ENCODE data around the gene JTB. TPM values are rescaled to one million over a fixed set of nuclear protein-coding genes. Genes with fewer than 3 reads are reported as not detected.
A peak's percentile ranks its signal among the peaks of the same experiment; 100 is the strongest.

Gene JTB
- polyA plus RNA-seq, 3 donors, result 150 to 391 (median 312) TPM

DNA sequence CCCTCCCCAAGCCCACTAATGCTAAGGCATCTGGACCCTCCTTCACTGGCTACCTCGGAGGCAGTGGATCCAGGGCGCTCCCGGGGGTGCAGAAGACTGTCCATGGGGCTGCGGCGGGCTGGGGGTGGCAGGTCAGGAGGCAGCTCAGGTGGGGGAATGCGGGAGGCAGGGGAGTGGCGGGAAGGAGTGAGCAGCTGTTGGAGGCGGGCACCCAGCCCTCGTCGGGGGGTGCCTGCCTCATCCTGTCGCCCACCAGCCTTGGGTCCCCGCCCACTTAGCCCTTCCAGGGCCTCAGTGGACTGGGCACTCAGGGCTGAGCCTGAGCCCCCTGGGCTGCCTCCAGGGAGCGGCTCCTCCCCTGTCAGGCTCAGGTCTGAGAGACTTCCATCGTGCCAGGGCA, 44.0 kb downstream of the JTB start:
- Mint-ChIP-seq H3K27me3 (ENCODE audit: low read depth in 3 of 3) (peaks cover 0 to 5% (median 0%) of the 10 kb centered on the region in 3 donors), H3K27ac (peak overlapping the region in 1 of 7 donors; percentile 82), H3K9me3 (no peaks in the 10 kb centered on the region), H3K4me1 (peaks cover 8% of the 10 kb centered on the region), H3K4me3 (no peak overlapping the region), H3K36me3 (peaks cover 79 to 97% of the 10 kb centered on the region in 2 donors)
- Histone ChIP-seq H3K4me1 (ENCODE audit: control insufficient read depth in 1 of 2, insufficient read depth in 2 of 2, low read length in 2 of 2) (no peaks in the 10 kb centered on the region), H3K36me3 (replicated peaks in 1 of 2; ENCODE audit: control insufficient read depth in 1 of 2, insufficient read depth in 2 of 2, low read length in 2 of 2) (peaks cover 84 to 94% of the 10 kb centered on the region in 2 donors), H3K4me2 (replicated peaks; ENCODE audit: extremely low read depth, low read length, poor library complexity, severe bottlenecking) (no peak overlapping the region), H4K20me1 (ENCODE audit: insufficient read depth, low read length) (peaks cover 88% of the 10 kb centered on the region), H3K9me3 (replicated peaks in 1 of 2; ENCODE audit: control insufficient read depth in 1 of 2, insufficient read depth in 1 of 2, low read length in 2 of 2) (no peaks in the 10 kb centered on the region), H3K9ac (ENCODE audit: insufficient read depth, low read length, poor library complexity, severe bottlenecking) (no peak overlapping the region), H2AFZ (ENCODE audit: insufficient read depth, low read depth, low read length, poor library complexity, severe bottlenecking) (no peak overlapping the region), H3K79me2 (ENCODE audit: insufficient read depth, low read length) (peaks cover 23% of the 10 kb centered on the region), H3K4me3 (replicated peaks in 1 of 3; ENCODE audit: low read depth in 2 of 3, low read length in 3 of 3) (no peak overlapping the region), H3K27me3 (ENCODE audit: control insufficient read depth in 2 of 2, insufficient read depth in 2 of 2, low read length in 2 of 2) (no peaks in the 10 kb centered on the region), H3K27ac (ENCODE audit: low read depth in 1 of 2, low read length in 2 of 2) (no peak overlapping the region)
- TF ChIP-seq, protein P1, sequence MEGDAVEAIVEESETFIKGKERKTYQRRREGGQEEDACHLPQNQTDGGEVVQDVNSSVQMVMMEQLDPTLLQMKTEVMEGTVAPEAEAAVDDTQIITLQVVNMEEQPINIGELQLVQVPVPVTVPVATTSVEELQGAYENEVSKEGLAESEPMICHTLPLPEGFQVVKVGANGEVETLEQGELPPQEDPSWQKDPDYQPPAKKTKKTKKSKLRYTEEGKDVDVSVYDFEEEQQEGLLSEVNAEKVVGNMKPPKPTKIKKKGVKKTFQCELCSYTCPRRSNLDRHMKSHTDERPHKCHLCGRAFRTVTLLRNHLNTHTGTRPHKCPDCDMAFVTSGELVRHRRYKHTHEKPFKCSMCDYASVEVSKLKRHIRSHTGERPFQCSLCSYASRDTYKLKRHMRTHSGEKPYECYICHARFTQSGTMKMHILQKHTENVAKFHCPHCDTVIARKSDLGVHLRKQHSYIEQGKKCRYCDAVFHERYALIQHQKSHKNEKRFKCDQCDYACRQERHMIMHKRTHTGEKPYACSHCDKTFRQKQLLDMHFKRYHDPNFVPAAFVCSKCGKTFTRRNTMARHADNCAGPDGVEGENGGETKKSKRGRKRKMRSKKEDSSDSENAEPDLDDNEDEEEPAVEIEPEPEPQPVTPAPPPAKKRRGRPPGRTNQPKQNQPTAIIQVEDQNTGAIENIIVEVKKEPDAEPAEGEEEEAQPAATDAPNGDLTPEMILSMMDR (IDR thresholded peaks at IDR 0.05), result no peak
- intact Hi-C loops (cut with micrococcal nuclease), result no loop called here
- DNase-seq, result no peak
- WGBS (ENCODE audit: insufficient coverage), result 95% methylated on average over 12 of the region's 14 CpGs

DNA sequence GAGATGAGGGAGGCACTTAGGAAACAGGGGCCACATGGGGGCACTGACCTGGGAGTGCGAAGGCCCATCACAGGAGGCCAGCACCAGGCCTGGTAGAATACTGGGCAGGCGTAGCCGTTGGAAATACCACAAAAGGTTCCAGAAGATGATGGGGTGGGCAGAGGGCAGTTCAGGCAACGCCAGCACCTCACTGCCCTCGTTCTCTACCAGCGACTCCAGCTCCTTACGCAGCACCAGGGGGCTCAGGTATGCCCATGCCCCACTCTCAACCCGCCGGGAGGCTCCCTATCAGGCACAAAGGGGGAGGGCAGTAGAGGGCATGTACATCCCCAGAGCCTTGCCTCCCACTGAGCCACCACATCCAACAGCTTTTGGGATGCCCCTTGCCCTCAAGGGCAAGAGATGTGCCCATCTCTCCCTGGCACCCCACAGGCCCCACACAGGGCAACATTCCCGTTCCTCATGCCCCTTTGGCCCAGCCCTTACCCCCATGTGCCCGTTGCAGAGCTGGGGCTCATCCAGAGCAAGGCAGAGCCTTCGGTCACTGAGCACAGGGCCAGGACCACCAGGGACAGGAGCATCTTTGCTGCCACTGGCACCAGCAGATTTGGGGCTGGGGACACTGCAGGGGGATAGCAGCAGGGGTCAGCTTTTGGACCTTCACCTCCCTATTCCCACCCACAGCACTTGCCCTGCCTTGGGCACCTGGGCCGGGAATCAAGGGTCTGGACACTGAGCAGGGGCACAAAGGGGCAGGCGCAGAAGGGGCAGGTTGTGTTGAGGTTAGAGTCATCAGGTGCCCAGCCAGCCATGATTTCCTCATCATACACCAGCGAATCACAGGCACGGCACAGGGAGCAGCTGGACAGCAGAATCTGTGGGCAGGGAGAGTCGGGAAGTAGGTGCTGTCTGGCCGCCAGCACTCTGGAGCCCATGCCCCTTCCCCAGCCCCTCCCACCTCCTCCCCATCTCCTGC, 45.0 kb downstream of the JTB start:
- H3K27me3 ChIP-seq (ENCODE audit: control insufficient read depth in 2 of 2, insufficient read depth in 2 of 2, low read length in 2 of 2), result no peaks in the 10 kb centered on the region
- no peak overlapping the region for H3K4me2 ChIP-seq (replicated peaks; ENCODE audit: extremely low read depth, low read length, poor library complexity, severe bottlenecking)
- H3K4me1 ChIP-seq (ENCODE audit: control insufficient read depth in 1 of 2, insufficient read depth in 2 of 2, low read length in 2 of 2), result no peaks in the 10 kb centered on the region
- Mint-ChIP-seq H3K4me3 (no peak overlapping the region), H3K36me3 (peaks cover 75 to 87% of the 10 kb centered on the region in 2 donors), H3K27ac (peak overlapping the region in 1 of 7 donors; percentile 35), H3K9me3 (no peaks in the 10 kb centered on the region), H3K27me3 (ENCODE audit: low read depth in 3 of 3) (peaks cover 0 to 5% (median 0%) of the 10 kb centered on the region in 3 donors), H3K4me1 (peaks cover 9% of the 10 kb centered on the region)
- intact Hi-C loops (cut with micrococcal nuclease), result no loop called here
- TF ChIP-seq, protein P1 (IDR thresholded peaks at IDR 0.05), result no peak
- peaks cover 19% of the 10 kb centered on the region for H3K79me2 ChIP-seq (ENCODE audit: insufficient read depth, low read length)
- H3K4me3 ChIP-seq (replicated peaks in 1 of 3; ENCODE audit: low read depth in 2 of 3, low read length in 3 of 3), result no peak overlapping the region
- over 99% methylated on average over 12 of the region's 18 CpGs for WGBS (ENCODE audit: insufficient coverage)
- H3K9ac ChIP-seq (ENCODE audit: insufficient read depth, low read length, poor library complexity, severe bottlenecking), result no peak overlapping the region
- no peak overlapping the region for H3K27ac ChIP-seq (ENCODE audit: low read depth in 1 of 2, low read length in 2 of 2)
- H2AFZ ChIP-seq (ENCODE audit: insufficient read depth, low read depth, low read length, poor library complexity, severe bottlenecking), result no peak overlapping the region
- no peaks in the 10 kb centered on the region for H3K9me3 ChIP-seq (replicated peaks in 1 of 2; ENCODE audit: control insufficient read depth in 1 of 2, insufficient read depth in 1 of 2, low read length in 2 of 2)
- no peak for DNase-seq
- peaks cover 84% of the 10 kb centered on the region for H4K20me1 ChIP-seq (ENCODE audit: insufficient read depth, low read length)
- H3K36me3 ChIP-seq (replicated peaks in 1 of 2; ENCODE audit: control insufficient read depth in 1 of 2, insufficient read depth in 2 of 2, low read length in 2 of 2), result peaks cover 78 to 84% of the 10 kb centered on the region in 2 donors
